DOHH2 (cell line): ENCODE measurements around the gene MRPL27.

Experiments used
- CTCF ChIP-seq: fragments of 200-600 bp; sonication (generic); IDR thresholded peaks from one replicate; pipeline ENCODE4 v1.5.1; 2014; ENCODE audit warnings: antibody characterized with exemption, mild to moderate bottlenecking, low read depth, low read length; ENCODE audit not compliant: poor library complexity, severe bottlenecking
- EZH2phosphoT487 ChIP-seq: fragments of 200-600 bp; sonication (generic); IDR thresholded peaks from 2 replicates; pipeline ENCODE4 v1.6.1; 2017; ENCODE audit warnings: borderline replicate concordance, mild to moderate bottlenecking, antibody characterized with exemption, low read length, moderate library complexity, mixed read lengths

GRCh38 chr17:50382931-50383330, 9.9 kb upstream of the MRPL27 start:
- TF ChIP-seq CTCF (no peak), EZH2phosphoT487 (no peak)
